Measurements from ENCODE around the gene ARHGEF39.

DNA sequence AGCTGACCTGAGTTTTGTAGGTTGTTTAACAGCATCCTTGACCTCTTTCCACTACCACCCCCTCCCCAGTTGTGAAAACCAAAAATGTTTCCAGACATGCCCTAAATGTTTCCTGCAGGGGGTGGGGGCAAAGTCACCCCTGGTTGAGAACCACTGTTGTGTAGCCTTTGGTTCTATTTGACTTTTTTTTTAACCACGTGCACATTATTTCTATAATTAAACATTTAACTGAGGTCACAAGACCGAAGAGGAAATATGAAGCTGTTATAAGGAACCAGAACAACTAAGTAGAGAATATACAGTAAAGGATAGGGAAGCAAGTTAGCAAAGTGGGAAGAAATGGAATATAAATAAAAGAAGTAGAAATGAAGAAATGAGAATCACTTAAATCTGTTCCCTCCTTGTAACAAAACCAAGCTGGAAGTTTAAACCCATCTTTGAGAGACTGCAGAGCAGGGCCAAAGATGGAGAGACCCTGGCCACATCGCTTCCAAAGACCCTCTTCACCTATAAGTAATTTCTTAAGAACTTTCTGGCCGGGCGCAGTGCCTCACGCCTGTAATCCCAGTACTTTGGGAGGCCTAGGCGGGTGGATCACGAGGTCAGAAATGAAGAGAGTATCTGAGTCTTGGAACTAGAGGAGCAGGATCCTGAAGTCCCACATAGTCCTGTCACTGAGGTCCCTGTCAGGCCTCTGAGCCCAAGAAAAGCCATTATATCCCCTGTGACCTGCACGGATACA, 28.7 kb downstream of the ARHGEF39 start:
- TF ChIP-seq CTCF (IDR thresholded peaks at IDR 0.05) (no peak), POLR2A (IDR thresholded peaks at IDR 0.05) (no peak)
